Muscle of arm (tissue), 12 donors: ENCODE results near the gene ZSCAN5A. TPM values are rescaled to one million over a fixed set of nuclear protein-coding genes. Genes with fewer than 3 reads are reported as not detected.
"Not testable (repeated sequence)": the region's sequence is repeated elsewhere in the genome, so short reads cannot be mapped to it uniquely, and the experiment has no call there.

Source experiments
- DNase-seq: peaks from one replicate; pipeline ENCODE4 v3.0.0-alpha.2; 2013
- polyA plus RNA-seq, 12 donors: library from polyadenylated mRNA; unstranded; fragments of 120-200 nt; gene quantifications; one replicate each; pipeline ENCODE4 v1.2.1, GENCODE V29; 2013; ENCODE audit not compliant: insufficient read length in 12 of 12

Gene ZSCAN5A
- polyA plus RNA-seq, 12 donors: 5.0 to 12.4 (median 7.3) TPM; not detected in 2

- DNase-seq: no peak
These were observed 41.0 kb downstream of the ZSCAN5A start for GRCh38 chr19:56273563-56274117.

GRCh38 chr19:56272161-56272798 lies 42.4 kb downstream of the ZSCAN5A start, which contains the start of gene EDDM13:
Gene EDDM13 (plus strand): TSS chr19:56272748. CDS start chr19:56272835, 87 bp downstream.
- no peak for DNase-seq

- no peak for DNase-seq
These were observed 43.5 kb downstream of the ZSCAN5A start for GRCh38 chr19:56271151-56271550.

GRCh38 chr19:56270676-56271075 lies 44.0 kb downstream of the ZSCAN5A start:
- no peak for DNase-seq

- DNase-seq: no peak
These were observed 45.3 kb downstream of the ZSCAN5A start for GRCh38 chr19:56269348-56269747.

GRCh38 chr19:56266051-56266450 lies 48.6 kb downstream of the ZSCAN5A start:
- DNase-seq: no peak

GRCh38 chr19:56263319-56263718 lies 51.3 kb downstream of the ZSCAN5A start:
- no peak for DNase-seq

- not testable (repeated sequence) for DNase-seq
These were observed 52.7 kb downstream of the ZSCAN5A start for GRCh38 chr19:56261932-56262331.

GRCh38 chr19:56261145-56261544 lies 53.5 kb downstream of the ZSCAN5A start:
- DNase-seq: no peak

GRCh38 chr19:56258272-56258671 lies 56.4 kb downstream of the ZSCAN5A start:
- no peak for DNase-seq

- DNase-seq: peak; percentile 43
These were observed 60.9 kb downstream of the ZSCAN5A start for GRCh38 chr19:56253737-56254136.

GRCh38 chr19:56252699-56253422 lies 61.8 kb downstream of the ZSCAN5A start:
- DNase-seq: peak; percentile 36

- not testable (repeated sequence) for DNase-seq
These were observed 65.8 kb downstream of the ZSCAN5A start for GRCh38 chr19:56248736-56249338.

GRCh38 chr19:56245764-56246163 lies 68.9 kb downstream of the ZSCAN5A start:
- DNase-seq: not testable (repeated sequence)

GRCh38 chr19:56245121-56245740 lies 69.4 kb downstream of the ZSCAN5A start:
- DNase-seq: no peak

- DNase-seq: no peak
These were observed 91.2 kb downstream of the ZSCAN5A start for GRCh38 chr19:56223481-56223880.

GRCh38 chr19:56222901-56223300 lies 91.7 kb downstream of the ZSCAN5A start:
- DNase-seq: no peak

- no peak for DNase-seq
These were observed 92.8 kb downstream of the ZSCAN5A start for GRCh38 chr19:56221851-56222250.

- not testable (repeated sequence) for DNase-seq
These were observed 93.2 kb downstream of the ZSCAN5A start for GRCh38 chr19:56221442-56221841.

- DNase-seq: no peak
These were observed 95.7 kb downstream of the ZSCAN5A start for GRCh38 chr19:56218961-56219360.

GRCh38 chr19:56217039-56217949 lies 97.3 kb downstream of the ZSCAN5A start:
- peak; percentile 10 for DNase-seq
